Adipose tissue (tissue), 3 donors: ENCODE data around the gene SETDB1. TPM values are rescaled to one million over a fixed set of nuclear protein-coding genes. Genes with fewer than 3 reads are reported as not detected.

Experiments used
- H3K27ac ChIP-seq: one replicate; pipeline ENCODE4 v1.5.1; 2013; ENCODE audit warnings: low read depth, low read length
- WGBS, 3 donors: extraction: QIAGEN DNeasy Blood & Tissue Kit; methylation state at CpG; one replicate each; pipeline ENCODE4 v1.1.7; 2013; 5-methylcytosine and 5-hydroxymethylcytosine counted together
- polyA plus RNA-seq, 3 donors: library from polyadenylated mRNA; stranded (reverse); fragments of 200-250 nt; gene quantifications; one replicate each; pipeline ENCODE4 v1.2.3, GENCODE V29; 2013
- donor health status: healthy with polysubstance abuse.
- donor health status: Bipolar disorder and iron deficiency.
- donor health status: healthy.

The SETDB1 gene
- polyA plus RNA-seq, 3 donors: 13.4 to 15.7 (median 15.1) TPM

DNA sequence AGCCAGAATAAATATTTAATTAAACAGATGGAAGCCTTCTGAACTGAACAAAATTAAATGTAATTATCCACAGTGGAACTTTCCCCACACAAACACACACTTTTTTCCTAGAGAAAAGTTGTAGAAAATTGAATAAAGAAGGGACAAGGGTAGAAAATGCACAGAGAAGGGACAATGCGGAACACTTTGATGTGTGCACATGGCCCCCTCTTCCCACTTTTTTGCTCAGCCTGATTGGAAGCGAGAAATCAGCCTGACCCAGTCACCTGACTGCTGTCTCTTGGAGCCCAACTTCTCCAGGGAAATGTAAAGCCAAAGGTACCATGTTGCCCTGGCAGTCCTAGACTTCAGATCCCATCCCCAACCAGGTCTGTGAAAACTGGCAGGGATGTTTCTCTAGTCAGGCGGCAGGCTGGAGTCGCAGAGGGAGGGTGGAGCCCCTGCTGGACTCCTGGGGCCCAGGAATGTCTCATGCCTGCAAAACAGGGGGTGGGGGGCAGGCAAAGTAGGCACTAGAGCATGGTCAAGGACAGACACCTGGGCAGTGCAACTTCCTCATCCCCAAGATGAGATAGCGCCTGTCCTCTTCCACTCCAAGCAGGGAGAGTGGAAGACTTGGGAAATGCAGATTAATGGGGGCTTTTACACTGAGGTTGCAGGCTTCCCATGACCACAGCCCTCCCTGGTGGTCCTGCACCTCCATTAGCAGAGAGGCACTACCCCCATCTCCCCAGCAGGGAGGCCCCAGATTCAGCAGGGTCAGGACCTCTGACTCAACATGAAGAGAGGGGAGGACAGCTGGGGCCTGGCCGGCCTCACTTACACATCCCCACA lies 45.6 kb downstream of the SETDB1 start:
- 63 to 76% (median 66%) methylated on average over 6 of the region's 6 CpGs for WGBS, 3 donors
- H3K27ac ChIP-seq: peak overlapping the region; percentile 20

- no peak overlapping the region for H3K27ac ChIP-seq
- WGBS, 3 donors: 47 to 66% (median 48%) methylated on average over 4 of the region's 4 CpGs
These were observed 46.3 kb downstream of the SETDB1 start for GRCh38 chr1:150972417-150972940.

GRCh38 chr1:150973258-150973835 lies 47.2 kb downstream of the SETDB1 start:
- 8 to 20% (median 14%) methylated on average over 15 of the region's 15 CpGs for WGBS, 3 donors
- peak overlapping the region; percentile 29 for H3K27ac ChIP-seq

GRCh38 chr1:150973836-150974579 lies 47.8 kb downstream of the SETDB1 start:
- H3K27ac ChIP-seq: peak overlapping the region; percentile 29
- 0 to 1% (median 0%) methylated on average over 43 to 67 of the region's 67 CpGs for WGBS, 3 donors

GRCh38 chr1:150974580-150975478 lies 48.7 kb downstream of the SETDB1 start, which contains the start of gene CERS2:
Gene CERS2, minus strand, starts transcription at chr1:150974835. Its CDS starts 5,745 bp downstream, at chr1:150969090.
- H3K27ac ChIP-seq: peak within 1 kb of the TSS; percentile 67
- 5 to 7% (median 6%) methylated on average over 68 to 94 of the region's 106 CpGs for WGBS, 3 donors

GRCh38 chr1:150976401-150976821 lies 50.2 kb downstream of the SETDB1 start:
- 87 to 92% (median 90%) methylated on average over 9 of the region's 9 CpGs for WGBS, 3 donors
- no peak overlapping the region for H3K27ac ChIP-seq

- 45 to 70% (median 48%) methylated on average over 11 of the region's 11 CpGs for WGBS, 3 donors
These were observed 50.9 kb downstream of the SETDB1 start for GRCh38 chr1:150976879-150977694.

GRCh38 chr1:150979092-150980056 lies 53.2 kb downstream of the SETDB1 start:
- 18 to 23% (median 18%) methylated on average over 23 of the region's 23 CpGs for WGBS, 3 donors

More at GRCh38 chr1:150976879-150977694, 50.9 kb downstream of the SETDB1 start:
- H3K27ac ChIP-seq: no peak overlapping the region

DNA sequence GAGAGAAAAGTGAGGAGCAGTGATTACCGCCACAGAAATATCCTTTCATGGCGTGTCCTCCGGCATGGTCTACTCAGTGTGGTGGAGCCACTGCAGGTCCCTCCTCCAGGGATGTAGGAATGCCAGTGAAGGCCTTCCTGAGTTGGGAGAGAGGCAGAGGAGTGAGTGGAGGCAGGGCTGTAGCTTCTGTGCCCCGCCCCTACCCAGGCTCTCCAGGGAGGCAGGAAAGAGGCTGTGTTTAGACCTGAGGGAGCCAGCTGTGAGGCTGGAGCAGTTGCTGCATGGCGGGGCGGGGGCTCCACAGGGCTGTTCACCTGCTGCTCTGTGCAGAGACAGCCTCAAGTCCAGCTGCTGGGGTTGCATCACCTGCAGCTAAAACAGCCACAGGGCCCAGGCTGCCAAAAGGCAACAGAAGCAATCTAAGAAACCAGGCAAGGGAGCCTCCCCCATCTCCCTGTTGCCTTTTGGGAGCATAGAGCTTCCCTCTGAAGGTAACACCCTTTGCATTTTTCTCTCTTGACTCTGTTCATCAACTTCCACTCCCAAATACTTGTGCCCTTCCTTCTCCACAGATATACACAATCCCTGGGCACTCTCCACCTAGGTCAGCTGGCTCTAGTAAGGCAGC lies 55.1 kb downstream of the SETDB1 start:
- WGBS, 3 donors: 73 to 84% (median 80%) methylated on average over 6 of the region's 6 CpGs

More at GRCh38 chr1:150979092-150980056, 53.2 kb downstream of the SETDB1 start:
- H3K27ac ChIP-seq: no peak overlapping the region

GRCh38 chr1:150981805-150982712 lies 55.9 kb downstream of the SETDB1 start, which contains the start of gene ANXA9:
Gene ANXA9, plus strand, starts transcription at chr1:150982292. Its CDS starts 814 bp downstream, at chr1:150983106.
- no peak within 1 kb of the TSS for H3K27ac ChIP-seq
- 51 to 68% (median 65%) methylated on average over 12 of the region's 12 CpGs for WGBS, 3 donors

More for the DNA sequence above, 55.1 kb downstream of the SETDB1 start:
- H3K27ac ChIP-seq: no peak overlapping the region

- WGBS, 3 donors: 92 to 98% (median 96%) methylated on average over 2 of the region's 2 CpGs
- H3K27ac ChIP-seq: no peak overlapping the region
These were observed 59.1 kb downstream of the SETDB1 start for GRCh38 chr1:150985179-150985825.

GRCh38 chr1:150987924-150988323 lies 61.8 kb downstream of the SETDB1 start:
- H3K27ac ChIP-seq: no peak overlapping the region
- WGBS, 3 donors: 76 to 89% (median 86%) methylated on average over 7 of the region's 7 CpGs

- whole genome bisulfite sequencing, 3 donors: 54 to 84% (median 78%) methylated on average over 4 of the region's 4 CpGs
- H3K27ac ChIP-seq: no peak overlapping the region
These were observed 66.5 kb downstream of the SETDB1 start for GRCh38 chr1:150992626-150993025.

DNA sequence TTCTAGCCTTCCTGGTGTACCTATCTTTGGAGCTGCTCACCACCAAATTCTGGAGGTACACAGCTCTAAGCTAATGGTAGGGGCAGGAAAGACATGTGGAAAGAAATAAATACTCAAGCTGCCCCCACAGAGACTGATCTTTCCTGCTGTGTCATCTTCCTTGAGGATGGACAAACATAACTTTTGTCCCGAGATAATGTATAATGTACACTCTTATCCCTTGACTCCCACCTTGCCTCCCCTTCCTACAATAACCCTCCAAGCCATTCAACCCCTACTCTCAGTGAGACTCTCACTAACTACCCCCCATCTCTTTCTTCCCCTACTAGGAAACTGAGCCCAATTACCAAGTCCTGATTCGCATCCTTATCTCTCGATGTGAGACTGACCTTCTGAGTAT lies 68.1 kb downstream of the SETDB1 start:
- 74 to 83% (median 80%) methylated on average over 3 of the region's 3 CpGs for WGBS, 3 donors
- H3K27ac ChIP-seq: no peak overlapping the region
